Choroid plexus epithelial cell (primary cell): ENCODE data around the gene RTF2.

Source experiments
- DNase-seq: peaks from one replicate; pipeline ENCODE4 v3.0.0-alpha.2; 2010; ENCODE audit warnings: low read depth
- H3K4me3 ChIP-seq: 2 replicates; pipeline ENCODE4 v1.5.1; 2011; ENCODE audit warnings: low read depth, mild to moderate bottlenecking, control low read depth, low read length, moderate library complexity
- CTCF ChIP-seq: conservative IDR thresholded peaks from 2 replicates; pipeline ENCODE4 v1.5.1; 2011; ENCODE audit warnings: low read depth, mild to moderate bottlenecking, control low read depth, inconsistent platforms, low read length, moderate library complexity

RTF2 gene

GRCh38 chr20:56423886-56424285 is 44.5 kb upstream of the RTF2 start:
- no peak for DNase-seq
- TF ChIP-seq CTCF: no peak
- no peak overlapping the region for H3K4me3 ChIP-seq

- H3K4me3 ChIP-seq: no peak overlapping the region
- TF ChIP-seq CTCF: no peak
These were observed 43.5 kb upstream of the RTF2 start for GRCh38 chr20:56424931-56425330.

GRCh38 chr20:56426026-56426425 is 42.4 kb upstream of the RTF2 start:
- no peak for DNase-seq
- TF ChIP-seq CTCF: no peak
- H3K4me3 ChIP-seq: no peak overlapping the region

More at GRCh38 chr20:56424931-56425330, 43.5 kb upstream of the RTF2 start:
- no peak for DNase-seq

- no peak for TF ChIP-seq CTCF
- DNase-seq: no peak
- H3K4me3 ChIP-seq: no peak overlapping the region
These were observed 41.5 kb upstream of the RTF2 start for GRCh38 chr20:56426926-56427325.

- DNase-seq: no peak
- H3K4me3 ChIP-seq: no peak overlapping the region
- TF ChIP-seq CTCF: no peak
These were observed 40.6 kb upstream of the RTF2 start for GRCh38 chr20:56427797-56428196.

- TF ChIP-seq CTCF: no peak
- no peak overlapping the region for H3K4me3 ChIP-seq
These were observed 40.0 kb upstream of the RTF2 start for GRCh38 chr20:56428410-56428809.

GRCh38 chr20:56428881-56429280 is 39.5 kb upstream of the RTF2 start:
- TF ChIP-seq CTCF: no peak

More at GRCh38 chr20:56428410-56428809, 40.0 kb upstream of the RTF2 start:
- DNase-seq: no peak

More at GRCh38 chr20:56428881-56429280, 39.5 kb upstream of the RTF2 start:
- no peak for DNase-seq
- no peak overlapping the region for H3K4me3 ChIP-seq
